Measurements from ENCODE around the gene VPS16. TPM values are rescaled to one million over a fixed set of nuclear protein-coding genes. Genes with fewer than 3 reads are reported as not detected.

The VPS16 gene
- total RNA-seq, 1 experiment from 2014 or later: 24.1 TPM

- no peak for DNase-seq (ENCODE audit: extremely low read depth, low read depth)
Measured at GRCh38 chr20:2867081-2867864, 26.7 kb downstream of the VPS16 start.

GRCh38 chr20:2869381-2869780 lies 28.8 kb downstream of the VPS16 start:
- no peak for DNase-seq (ENCODE audit: extremely low read depth, low read depth)

- DNase-seq (ENCODE audit: extremely low read depth, low read depth): no peak
Measured at GRCh38 chr20:2871111-2871465, 30.5 kb downstream of the VPS16 start.

- no peak for DNase-seq (ENCODE audit: extremely low read depth, low read depth)
Measured at GRCh38 chr20:2871661-2872458, 31.3 kb downstream of the VPS16 start.

GRCh38 chr20:2872459-2873009 lies 32.0 kb downstream of the VPS16 start:
- peak; percentile 51 for DNase-seq (ENCODE audit: extremely low read depth, low read depth)

- DNase-seq (ENCODE audit: extremely low read depth, low read depth): peak; percentile 91
Measured at GRCh38 chr20:2873010-2873746, 32.6 kb downstream of the VPS16 start, which contains the start of gene PTPRA. PTPRA (plus strand) TSS chr20:2873481; CDS start chr20:2964278, 90,797 bp downstream.

- DNase-seq (ENCODE audit: extremely low read depth, low read depth): peak; percentile 32
Measured at GRCh38 chr20:2873747-2874041, 33.1 kb downstream of the VPS16 start.

GRCh38 chr20:2874456-2874855 lies 33.9 kb downstream of the VPS16 start:
- no peak for DNase-seq (ENCODE audit: extremely low read depth, low read depth)

GRCh38 chr20:2875690-2876203 lies 35.2 kb downstream of the VPS16 start:
- DNase-seq (ENCODE audit: extremely low read depth, low read depth): no peak

- no peak for DNase-seq (ENCODE audit: extremely low read depth, low read depth)
Measured at GRCh38 chr20:2878515-2878914, 38.0 kb downstream of the VPS16 start.

- DNase-seq (ENCODE audit: extremely low read depth, low read depth): no peak
Measured at GRCh38 chr20:2879146-2879545, 38.6 kb downstream of the VPS16 start.

GRCh38 chr20:2880650-2881049 lies 40.1 kb downstream of the VPS16 start:
- DNase-seq (ENCODE audit: extremely low read depth, low read depth): no peak

GRCh38 chr20:2883726-2884637 lies 43.4 kb downstream of the VPS16 start:
- no peak for DNase-seq (ENCODE audit: extremely low read depth, low read depth)

- DNase-seq (ENCODE audit: extremely low read depth, low read depth): no peak
Measured at GRCh38 chr20:2887715-2888114, 47.2 kb downstream of the VPS16 start.

- DNase-seq (ENCODE audit: extremely low read depth, low read depth): no peak
Measured at GRCh38 chr20:2888224-2888955, 47.8 kb downstream of the VPS16 start.

GRCh38 chr20:2889209-2889608 lies 48.7 kb downstream of the VPS16 start:
- no peak for DNase-seq (ENCODE audit: extremely low read depth, low read depth)

- no peak for DNase-seq (ENCODE audit: extremely low read depth, low read depth)
Measured at GRCh38 chr20:2889797-2890196, 49.3 kb downstream of the VPS16 start.

- DNase-seq (ENCODE audit: extremely low read depth, low read depth): no peak
Measured at GRCh38 chr20:2890742-2891141, 50.2 kb downstream of the VPS16 start.

- no peak for DNase-seq (ENCODE audit: extremely low read depth, low read depth)
Measured at GRCh38 chr20:2891343-2891742, 50.8 kb downstream of the VPS16 start.
